Neural progenitor cell (in vitro differentiated cells): ENCODE results near the gene STK38. TPM values are rescaled to one million over a fixed set of nuclear protein-coding genes. Genes with fewer than 3 reads are reported as not detected.

Experiments
- DNase-seq: peaks from one replicate; pipeline ENCODE4 v3.0.0-alpha.2; 2016; ENCODE audit warnings: low spot score
- H2AFZ ChIP-seq: fragments of 200-600 bp; sonication (generic); replicated peaks from 2 replicates; pipeline ENCODE4 v1.6.1; 2016; ENCODE audit warnings: antibody characterized with exemption
- H3F3A ChIP-seq: fragments of 200-600 bp; sonication (generic); 2 replicates; pipeline ENCODE4 v1.6.1; 2016; ENCODE audit warnings: antibody characterized with exemption, low read depth
- H3K27ac ChIP-seq: fragments of 200-600 bp; sonication (generic); 2 replicates; pipeline ENCODE4 v1.5.1; 2016; ENCODE audit warnings: mild to moderate bottlenecking
- H3K27me3 ChIP-seq: fragments of 200-600 bp; sonication (generic); 2 replicates; pipeline ENCODE4 v1.6.1; 2016; ENCODE audit warnings: mild to moderate bottlenecking, moderate library complexity
- H3K36me3 ChIP-seq: fragments of 200-600 bp; sonication (generic); 2 replicates; pipeline ENCODE4 v1.5.1; 2016
- H3K4me1 ChIP-seq: fragments of 200-600 bp; sonication (generic); 2 replicates; pipeline ENCODE4 v1.6.1; 2016; ENCODE audit warnings: mixed run types
- H3K4me2 ChIP-seq: fragments of 200-600 bp; sonication (generic); 2 replicates; pipeline ENCODE4 v1.6.1; 2016
- H3K4me3 ChIP-seq: fragments of 200-600 bp; sonication (generic); 2 replicates; pipeline ENCODE4 v1.5.1; 2016
- H3K79me2 ChIP-seq: fragments of 200-600 bp; sonication (generic); 2 replicates; pipeline ENCODE4 v1.6.1; 2016; ENCODE audit warnings: low read depth
- H3K9ac ChIP-seq: fragments of 200-600 bp; sonication (generic); 2 replicates; pipeline ENCODE4 v1.6.1; 2016
- H3K9me3 ChIP-seq: fragments of 200-600 bp; sonication (generic); 2 replicates; pipeline ENCODE4 v1.5.1; 2016; ENCODE audit warnings: low read depth
- H4K20me1 ChIP-seq: fragments of 200-600 bp; sonication (generic); 2 replicates; pipeline ENCODE4 v1.6.1; 2016; ENCODE audit warnings: low read depth
- H3K27ac Mint-ChIP-seq: 3 replicates; pipeline ENCODE4 v1.8.0; 2021; ENCODE audit warnings: mixed read lengths
- H3K27me3 Mint-ChIP-seq: 2 replicates; pipeline ENCODE4 v1.8.0; 2022; ENCODE audit warnings: low read depth, mild to moderate bottlenecking, inconsistent platforms, moderate library complexity, mixed read lengths; ENCODE audit not compliant: insufficient read depth
- H3K36me3 Mint-ChIP-seq: 3 replicates; pipeline ENCODE4 v1.8.0; 2021; ENCODE audit warnings: mixed read lengths
- H3K4me1 Mint-ChIP-seq: 3 replicates; pipeline ENCODE4 v1.8.0; 2021; ENCODE audit warnings: mixed read lengths
- H3K4me3 Mint-ChIP-seq: 3 replicates; pipeline ENCODE4 v1.8.0; 2021; ENCODE audit warnings: mild to moderate bottlenecking, moderate library complexity, mixed read lengths
- H3K9me3 Mint-ChIP-seq: 3 replicates; pipeline ENCODE4 v1.8.0; 2020; ENCODE audit warnings: mixed read lengths
- CTCF ChIP-seq: fragments of 200-600 bp; sonication (generic); IDR thresholded peaks from 2 replicates; pipeline ENCODE4 v1.5.1; 2017; ENCODE audit warnings: antibody characterized with exemption, mild to moderate bottlenecking
- EZH2 ChIP-seq: fragments of 200-600 bp; sonication (generic); IDR thresholded peaks from 2 replicates; pipeline ENCODE4 v1.6.1; 2017; ENCODE audit warnings: antibody characterized with exemption, mild to moderate bottlenecking, moderate library complexity
- EZH2phosphoT487 ChIP-seq: fragments of 200-600 bp; sonication (generic); IDR thresholded peaks from 2 replicates; pipeline ENCODE4 v1.6.1; 2017; ENCODE audit warnings: antibody characterized with exemption
- total RNA-seq: library from RNA; depleted of rRNA; stranded (reverse); fragments of >200 nt; gene quantifications from 2 replicates; pipeline ENCODE4 v1.2.3, GENCODE V29; 2015; ENCODE audit warnings: low replicate concordance

The STK38 gene
- total RNA-seq: 26.1 and 31.9 TPM in 2 replicates

GRCh38 chr6:36546920-36547645, at the start of gene STK38:
Gene STK38, minus strand, starts transcription at chr6:36547479. Its CDS starts 7,277 bp downstream, at chr6:36540202.
- H3K9me3 Mint-ChIP-seq: no peaks in the 10 kb centered on the region
- no peaks in the 10 kb centered on the region for H3K36me3 ChIP-seq
- H3K27me3 Mint-ChIP-seq: peaks cover 4% of the 10 kb centered on the region
- H3K4me1 Mint-ChIP-seq: peaks cover 26% of the 10 kb centered on the region
- peaks cover 6% of the 10 kb centered on the region for H3K36me3 Mint-ChIP-seq
- peak within 1 kb of the TSS; percentile 98 for H3K4me2 ChIP-seq
- no peaks in the 10 kb centered on the region for H3K27me3 ChIP-seq
- H3K9me3 ChIP-seq: no peaks in the 10 kb centered on the region
- H3K4me1 ChIP-seq: peaks cover 18% of the 10 kb centered on the region
- DNase-seq: peak; percentile 95
- H3F3A ChIP-seq: peaks cover 9% of the 10 kb centered on the region
- peaks cover 50% of the 10 kb centered on the region for H3K79me2 ChIP-seq
- H3K4me3 Mint-ChIP-seq: peak within 1 kb of the TSS; percentile 99
- H3K27ac ChIP-seq: peak within 1 kb of the TSS; percentile 95
- H3K9ac ChIP-seq: peak within 1 kb of the TSS; percentile 91
- peak within 1 kb of the TSS; percentile 99 for H3K4me3 ChIP-seq
- peak within 1 kb of the TSS; percentile 83 for H2AFZ ChIP-seq
- H4K20me1 ChIP-seq: peaks cover 21% of the 10 kb centered on the region
- H3K27ac Mint-ChIP-seq: peak within 1 kb of the TSS; percentile 98
- no peak for TF ChIP-seq EZH2phosphoT487
- peak; percentile 16 for TF ChIP-seq CTCF
- TF ChIP-seq EZH2: peak; percentile 37

- H3K4me1 ChIP-seq: peaks cover 39% of the 10 kb centered on the region
- H4K20me1 ChIP-seq: peaks cover 70% of the 10 kb centered on the region
- DNase-seq: no peak
- peaks cover 89% of the 10 kb centered on the region for H3K79me2 ChIP-seq
- peaks cover 84% of the 10 kb centered on the region for H3F3A ChIP-seq
- Mint-ChIP-seq H3K4me1 (peaks cover 47% of the 10 kb centered on the region), H3K9me3 (peaks cover 4% of the 10 kb centered on the region), H3K27ac (peak overlapping the region; percentile 64), H3K4me3 (peak overlapping the region; percentile 100), H3K36me3 (peaks cover 52% of the 10 kb centered on the region), H3K27me3 (peaks cover 23% of the 10 kb centered on the region)
- peak overlapping the region; percentile 98 for H3K4me2 ChIP-seq
- no peaks in the 10 kb centered on the region for H3K9me3 ChIP-seq
- H2AFZ ChIP-seq: no peak overlapping the region
- H3K4me3 ChIP-seq: peak overlapping the region; percentile 93
- peaks cover 47% of the 10 kb centered on the region for H3K36me3 ChIP-seq
- no peaks in the 10 kb centered on the region for H3K27me3 ChIP-seq
- peak overlapping the region; percentile 60 for H3K27ac ChIP-seq
- peak overlapping the region; percentile 99 for H3K9ac ChIP-seq
- TF ChIP-seq EZH2phosphoT487 (no peak), CTCF (no peak), EZH2 (no peak)
Observed at GRCh38 chr6:36596356-36596755, 49.1 kb upstream of the STK38 start.

GRCh38 chr6:36594816-36595643, 47.8 kb upstream of the STK38 start:
- peak overlapping the region; percentile 100 for H3K4me3 Mint-ChIP-seq
- Histone ChIP-seq H3K27me3 (no peaks in the 10 kb centered on the region), H2AFZ (no peak overlapping the region), H3K36me3 (peaks cover 36% of the 10 kb centered on the region), H3K27ac (peak overlapping the region; percentile 99), H3K4me1 (peaks cover 31% of the 10 kb centered on the region), H3K9ac (peak overlapping the region; percentile 99), H3K4me3 (peak overlapping the region; percentile 93), H3F3A (peaks cover 71% of the 10 kb centered on the region), H3K79me2 (peaks cover 76% of the 10 kb centered on the region), H4K20me1 (peaks cover 56% of the 10 kb centered on the region), H3K4me2 (peak overlapping the region; percentile 98), H3K9me3 (no peaks in the 10 kb centered on the region)
- H3K27me3 Mint-ChIP-seq: peaks cover 22% of the 10 kb centered on the region
- peaks cover 47% of the 10 kb centered on the region for H3K36me3 Mint-ChIP-seq
- H3K9me3 Mint-ChIP-seq: peaks cover 4% of the 10 kb centered on the region
- H3K4me1 Mint-ChIP-seq: peaks cover 44% of the 10 kb centered on the region
- TF ChIP-seq CTCF: no peak
- TF ChIP-seq EZH2: no peak
- TF ChIP-seq EZH2phosphoT487: no peak
- H3K27ac Mint-ChIP-seq: peak overlapping the region; percentile 100
- DNase-seq: peak; percentile 43
